ENCODE measurements around the gene TPSD1. TPM values are rescaled to one million over a fixed set of nuclear protein-coding genes. Genes with fewer than 3 reads are reported as not detected.

The TPSD1 gene
- total RNA-seq, 5 donors from 2014 or later (not counting 1 experiment from before 2014, with no cell fraction given): 0.28 to 0.40 (median 0.31) TPM; not detected in 1

DNA sequence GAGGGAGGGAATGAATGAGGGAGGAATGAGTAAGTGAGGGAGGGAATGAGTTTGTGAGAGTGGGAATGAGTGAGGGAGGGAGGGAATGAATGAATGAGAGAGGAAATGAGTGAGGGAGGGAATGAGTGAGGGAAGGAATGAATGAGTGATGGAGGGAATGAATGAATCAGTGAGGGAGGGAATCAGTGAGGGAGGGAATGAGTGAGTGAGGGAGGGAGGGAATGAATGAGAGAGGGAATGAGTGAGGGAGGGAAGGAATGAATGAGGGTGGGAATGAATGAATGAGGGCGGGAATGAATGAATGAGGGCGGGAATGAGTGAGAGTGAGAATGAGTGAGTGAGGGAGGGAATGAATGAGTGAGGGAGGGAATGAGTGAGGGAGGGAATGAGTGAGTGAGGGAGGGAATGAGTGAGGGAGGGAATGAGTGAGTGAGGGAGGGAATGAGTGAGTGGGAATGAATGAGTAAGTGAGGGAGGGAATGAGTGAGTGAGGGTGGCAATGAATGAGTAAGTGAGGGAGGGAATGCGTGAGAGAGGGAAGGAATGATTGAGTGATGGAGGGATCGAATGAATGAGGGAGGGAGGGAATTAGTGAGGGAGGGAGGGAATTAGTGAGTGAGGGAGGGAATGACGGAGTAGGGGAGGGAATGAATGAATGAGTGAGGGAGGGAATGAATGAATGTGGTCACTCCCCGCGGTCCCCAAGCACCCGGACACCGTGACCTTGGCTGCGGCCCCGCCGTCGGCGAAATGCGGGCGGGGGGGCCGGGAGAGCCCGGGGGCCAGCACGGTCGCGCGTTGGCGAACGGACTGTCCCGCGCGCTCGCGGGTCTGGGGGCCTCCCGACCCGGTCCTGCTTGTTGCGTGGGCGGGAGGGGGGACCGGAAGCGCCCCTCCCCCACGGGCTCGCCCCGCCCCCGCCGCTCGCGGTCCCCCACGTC, 52.4 kb downstream of the TPSD1 start:
- peaks cover 3% of the 10 kb centered on the region for H3K36me3 Mint-ChIP-seq
- H3K36me3 ChIP-seq (ENCODE audit: control insufficient read depth in 2 of 2, extremely low read depth in 1 of 2, insufficient read depth in 1 of 2, low read length in 1 of 2): peaks cover 7 to 8% of the 10 kb centered on the region in 2 donors
- no peaks in the 10 kb centered on the region for H3K27me3 Mint-ChIP-seq
- no peaks in the 10 kb centered on the region for H3K9me3 Mint-ChIP-seq
- DNase-seq: peak in 1 of 35 experiments; percentile 15
- peaks cover 45 to 64% (median 47%) of the 10 kb centered on the region in 3 donors for H3K4me1 Mint-ChIP-seq
- no peaks in the 10 kb centered on the region for H3K27me3 ChIP-seq (replicated peaks in 1 of 2; ENCODE audit: control insufficient read depth in 2 of 2, extremely low read depth in 1 of 2, insufficient read depth in 2 of 2, low read length in 1 of 2)
- H3K9me3 ChIP-seq: no peaks in the 10 kb centered on the region
- ATAC-seq (replicated peaks in 1 of 4): no peak
- WGBS (ENCODE audit: insufficient coverage): 4% methylated on average over 28 of the region's 43 CpGs
- CTCF ChIA-PET: interaction anchor here in 1 of 2 donors (0.5 kb wide), 1 partner anchor 23 kb away, joined by 3 read pairs; no protein-coding TSS in a partner anchor
- POLR2A ChIA-PET: interaction anchor here in 1 of 2 donors (0.6 kb wide), 1 partner anchor 9 kb away, joined by 3 read pairs; no protein-coding TSS in a partner anchor
- H3K4me3 Mint-ChIP-seq: peak overlapping the region; percentile 79 to 85 (median 83)
- H3K4me1 ChIP-seq (ENCODE audit: control insufficient read depth in 1 of 2, extremely low read depth in 1 of 2, insufficient read depth in 2 of 2, low read length in 2 of 2): peaks cover 23 to 61% of the 10 kb centered on the region in 2 experiments
- H3K27ac ChIP-seq (ENCODE audit: low read length): peak overlapping the region; percentile 56
- H3K4me3 ChIP-seq (ENCODE audit: control insufficient read depth in 1 of 2, extremely low read depth in 1 of 2, low read length in 1 of 2): peak overlapping the region; percentile 33 to 72
- peak overlapping the region in 1 of 2 donors; percentile 36 for H3K27ac Mint-ChIP-seq

Other genes starting within 250 kb of the TPSD1 start
- not detected for gene SSTR5, start 183.3 kb upstream of the TPSD1 start, total RNA-seq
- not detected for gene C1QTNF8, start 159.8 kb upstream of the TPSD1 start, total RNA-seq
- 1 to 10 TPM; 3.4 to 8.2 (median 4.8) TPM for gene CACNA1H, start 103.0 kb upstream of the TPSD1 start, total RNA-seq
- not detected for gene TPSG1, start 30.8 kb upstream of the TPSD1 start, total RNA-seq
- 1 to 10 TPM in 1 of 5 donors, under 1 TPM in 3, not detected in 1; 0.32 to 4.3 (median 0.52) TPM for gene TPSB2, start 25.9 kb upstream of the TPSD1 start, total RNA-seq
- 1 to 10 TPM in 2 of 5 donors, under 1 TPM in 1, not detected in 2; 0.39 to 1.6 (median 1.2) TPM for gene TPSAB1, start 15.4 kb upstream of the TPSD1 start, total RNA-seq
- gene UBE2I, start 53.6 kb downstream of the TPSD1 start, total RNA-seq: 100 to 1,000 TPM; 173 to 247 (median 190) TPM
- 10 to 100 TPM in 4 of 5 donors, 1 to 10 TPM in 1; 9.1 to 12.8 (median 12.7) TPM for gene BAIAP3, start 77.6 kb downstream of the TPSD1 start, total RNA-seq
- gene TSR3, start 95.8 kb downstream of the TPSD1 start, total RNA-seq: 10 to 100 TPM; 25.4 to 53.1 (median 48.1) TPM
- 10 to 100 TPM; 42.6 to 66.5 (median 63.1) TPM for gene GNPTG, start 95.9 kb downstream of the TPSD1 start, total RNA-seq
- 100 to 1,000 TPM in 3 of 5 donors, 10 to 100 TPM in 2; 85.3 to 131 (median 113) TPM for gene UNKL, start 158.6 kb downstream of the TPSD1 start, total RNA-seq
- 10 to 100 TPM in 3 of 5 donors, 1 to 10 TPM in 2; 8.4 to 12.9 (median 10.8) TPM for gene UQCC4, start 164.7 kb downstream of the TPSD1 start, total RNA-seq
- 1 to 10 TPM in 2 of 5 donors, under 1 TPM in 3; 0.36 to 1.6 (median 0.90) TPM for gene PERCC1, start 175.0 kb downstream of the TPSD1 start, total RNA-seq
- 1 to 10 TPM; 2.5 to 9.3 (median 6.5) TPM for gene CCDC154, start 188.5 kb downstream of the TPSD1 start, total RNA-seq
- gene CLCN7, start 219.0 kb downstream of the TPSD1 start, total RNA-seq: 100 to 1,000 TPM in 3 of 5 donors, 10 to 100 TPM in 2; 77.1 to 141 (median 114) TPM
- gene PTX4, start 232.9 kb downstream of the TPSD1 start, total RNA-seq: under 1 TPM in 1 of 5 donors, not detected in 4; 0.26 TPM
- gene TELO2, start 237.3 kb downstream of the TPSD1 start, total RNA-seq: 10 to 100 TPM; 36.0 to 73.0 (median 56.1) TPM